ENCODE data around the gene TMCC1. TPM values are rescaled to one million over a fixed set of nuclear protein-coding genes. Genes with fewer than 3 reads are reported as not detected.

Gene TMCC1
- total and polyA plus RNA-seq, 9 donors: 13.2 to 57.2 (median 42.4) TPM

DNA sequence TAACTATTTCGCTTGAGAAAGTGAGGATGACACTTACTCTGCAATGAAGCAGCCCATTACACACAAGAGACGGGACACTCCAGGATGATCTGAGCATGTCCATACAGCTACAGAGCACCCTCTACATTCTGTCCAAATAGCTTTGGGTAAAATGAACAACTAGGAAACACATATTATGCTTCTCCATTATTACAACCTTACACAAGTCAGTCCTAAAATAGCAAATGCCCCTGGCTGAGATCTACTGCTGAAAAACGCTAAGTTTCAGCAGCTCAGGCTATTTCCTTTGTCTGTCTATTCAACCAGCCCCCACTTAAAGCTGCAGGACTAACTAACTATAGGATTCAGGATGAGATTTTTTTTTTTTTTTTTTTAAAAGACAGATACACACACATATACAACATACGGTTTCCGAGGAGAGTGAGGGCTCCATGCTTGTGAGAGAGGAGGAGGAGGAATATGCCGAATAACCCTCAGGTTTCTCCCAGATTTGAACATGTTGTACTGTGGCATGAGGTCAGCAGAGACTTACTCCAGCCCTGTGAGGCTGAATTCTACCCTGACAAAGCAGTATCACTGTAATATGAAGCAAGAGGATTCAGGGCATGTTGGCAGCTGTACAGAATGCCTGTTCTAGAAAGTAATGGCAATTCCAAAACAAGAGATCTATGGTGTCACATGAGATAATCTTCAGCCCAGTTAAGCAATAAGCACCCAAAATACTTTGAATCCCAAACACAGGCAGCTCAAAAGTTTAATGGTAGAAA is 169.8 kb downstream of the TMCC1 start:
- 43 to 51% (median 46%) methylated on average over 6 of the region's 6 CpGs for WGBS, 3 donors
- Histone ChIP-seq H3K9me3 (no peaks in the 10 kb centered on the region), H3K27ac (peak overlapping the region; percentile 8 to 9), H3K4me3 (no peak overlapping the region), H3K4me1 (ENCODE audit: insufficient read depth) (peaks cover 6% of the 10 kb centered on the region), H3K27me3 (no peaks in the 10 kb centered on the region), H3K36me3 (no peaks in the 10 kb centered on the region)
- intact Hi-C loops (cut with DNase I): no loop called here
- TF ChIP-seq, protein P1, sequence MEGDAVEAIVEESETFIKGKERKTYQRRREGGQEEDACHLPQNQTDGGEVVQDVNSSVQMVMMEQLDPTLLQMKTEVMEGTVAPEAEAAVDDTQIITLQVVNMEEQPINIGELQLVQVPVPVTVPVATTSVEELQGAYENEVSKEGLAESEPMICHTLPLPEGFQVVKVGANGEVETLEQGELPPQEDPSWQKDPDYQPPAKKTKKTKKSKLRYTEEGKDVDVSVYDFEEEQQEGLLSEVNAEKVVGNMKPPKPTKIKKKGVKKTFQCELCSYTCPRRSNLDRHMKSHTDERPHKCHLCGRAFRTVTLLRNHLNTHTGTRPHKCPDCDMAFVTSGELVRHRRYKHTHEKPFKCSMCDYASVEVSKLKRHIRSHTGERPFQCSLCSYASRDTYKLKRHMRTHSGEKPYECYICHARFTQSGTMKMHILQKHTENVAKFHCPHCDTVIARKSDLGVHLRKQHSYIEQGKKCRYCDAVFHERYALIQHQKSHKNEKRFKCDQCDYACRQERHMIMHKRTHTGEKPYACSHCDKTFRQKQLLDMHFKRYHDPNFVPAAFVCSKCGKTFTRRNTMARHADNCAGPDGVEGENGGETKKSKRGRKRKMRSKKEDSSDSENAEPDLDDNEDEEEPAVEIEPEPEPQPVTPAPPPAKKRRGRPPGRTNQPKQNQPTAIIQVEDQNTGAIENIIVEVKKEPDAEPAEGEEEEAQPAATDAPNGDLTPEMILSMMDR (IDR thresholded peaks at IDR 0.05): no peak
- TF ChIP-seq EP300 (IDR thresholded peaks at IDR 0.05) (no peak), POLR2A (IDR thresholded peaks at IDR 0.05) (no peak)
- peak in 3 of 5 donors; percentile 68 to 77 (median 75) for DNase-seq

DNA sequence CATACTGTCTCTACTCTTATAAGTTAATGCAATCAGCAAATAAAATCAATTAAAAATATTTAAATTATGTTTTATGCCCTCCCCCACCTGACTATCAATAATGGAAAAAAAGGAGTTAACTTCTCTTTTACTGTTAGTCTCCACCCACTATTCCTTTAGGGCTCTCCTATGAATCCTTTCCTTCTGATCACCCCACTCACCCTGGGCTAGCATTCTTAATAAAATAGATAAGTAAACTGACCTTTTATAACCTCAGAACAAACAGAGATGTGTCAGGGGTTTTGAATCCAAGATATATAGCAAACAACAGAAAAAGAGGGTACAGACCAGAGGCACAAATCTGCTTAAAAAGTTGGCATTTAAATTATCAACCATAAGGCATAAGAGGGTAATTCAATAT is 171.0 kb downstream of the TMCC1 start:
- Histone ChIP-seq H3K36me3 (no peaks in the 10 kb centered on the region), H3K27me3 (no peaks in the 10 kb centered on the region), H3K4me3 (no peak overlapping the region), H3K4me1 (ENCODE audit: insufficient read depth) (peaks cover 3% of the 10 kb centered on the region), H3K27ac (no peak overlapping the region), H3K9me3 (no peaks in the 10 kb centered on the region)
- TF ChIP-seq, protein P1 (IDR thresholded peaks at IDR 0.05): no peak
- TF ChIP-seq EP300 (IDR thresholded peaks at IDR 0.05): no peak
- no peak for TF ChIP-seq POLR2A (IDR thresholded peaks at IDR 0.05)
- no peak for DNase-seq
- intact Hi-C loops (cut with DNase I): no loop called here

DNA sequence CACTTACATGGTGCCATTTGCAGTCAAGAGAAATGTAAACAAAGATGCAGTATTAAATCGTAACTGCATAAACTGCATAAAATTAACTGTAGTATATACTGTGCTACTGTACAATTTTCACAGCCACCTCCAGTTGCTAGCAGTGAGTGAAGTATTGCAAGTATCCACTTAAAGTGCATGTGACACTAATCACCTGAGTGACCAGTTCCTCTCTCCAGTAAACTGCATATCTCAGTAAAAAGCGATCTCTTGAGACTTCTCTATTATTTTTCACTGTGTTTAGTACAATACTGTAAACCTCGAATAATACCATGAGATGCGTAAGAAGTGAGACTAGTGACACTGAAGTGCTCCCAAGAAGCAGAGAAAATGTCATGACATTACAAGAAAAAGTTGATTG is 175.3 kb downstream of the TMCC1 start:
- Histone ChIP-seq H3K4me1 (ENCODE audit: insufficient read depth) (peaks cover 4% of the 10 kb centered on the region), H3K27me3 (no peaks in the 10 kb centered on the region), H3K9me3 (no peaks in the 10 kb centered on the region), H3K27ac (no peak overlapping the region), H3K36me3 (no peaks in the 10 kb centered on the region), H3K4me3 (no peak overlapping the region)
- DNase-seq: no peak
- WGBS, 3 donors: 72 to 73% (median 73%) methylated on average over 4 of the region's 4 CpGs
- intact Hi-C loops (cut with DNase I): no loop called here
- TF ChIP-seq, protein P1 (IDR thresholded peaks at IDR 0.05): no peak
- TF ChIP-seq EP300 (IDR thresholded peaks at IDR 0.05): no peak
- no peak for TF ChIP-seq POLR2A (IDR thresholded peaks at IDR 0.05)

DNA sequence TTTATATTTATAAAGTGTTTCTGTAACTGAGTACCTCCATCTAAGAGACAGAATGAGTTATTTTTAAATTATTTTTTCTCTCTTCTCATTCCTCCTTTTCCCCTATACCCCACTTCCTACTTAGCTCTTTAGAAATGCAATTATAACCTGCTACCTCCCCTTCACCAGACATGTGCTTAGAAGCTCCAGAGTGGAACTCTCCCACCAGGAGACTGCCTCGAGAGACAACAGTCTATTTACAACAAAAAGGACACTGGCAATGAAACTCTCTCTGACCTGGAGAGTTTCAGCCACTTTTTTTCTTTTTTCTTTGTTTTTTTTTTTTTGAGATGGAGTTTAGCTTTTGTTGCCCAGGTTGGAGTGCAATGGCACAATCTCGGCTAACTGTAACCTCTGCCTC is 177.7 kb downstream of the TMCC1 start:
- Histone ChIP-seq H3K36me3 (no peaks in the 10 kb centered on the region), H3K27ac (no peak overlapping the region), H3K4me3 (no peak overlapping the region), H3K9me3 (no peaks in the 10 kb centered on the region), H3K27me3 (no peaks in the 10 kb centered on the region), H3K4me1 (ENCODE audit: insufficient read depth) (peaks cover 5% of the 10 kb centered on the region)
- 73 to 88% (median 79%) methylated on average over 2 of the region's 2 CpGs for WGBS, 3 donors
- DNase-seq: no peak
- intact Hi-C loops (cut with DNase I): no loop called here
- TF ChIP-seq, protein P1 (IDR thresholded peaks at IDR 0.05): no peak
- TF ChIP-seq EP300 (IDR thresholded peaks at IDR 0.05): no peak
- no peak for TF ChIP-seq POLR2A (IDR thresholded peaks at IDR 0.05)
